ENCODE results near the gene YPEL2. TPM values are rescaled to one million over a fixed set of nuclear protein-coding genes. Genes with fewer than 3 reads are reported as not detected.

Gene YPEL2
- total RNA-seq, 6 experiments from 2014 or later = 2.9 to 8.8 (median 4.6) TPM

DNA sequence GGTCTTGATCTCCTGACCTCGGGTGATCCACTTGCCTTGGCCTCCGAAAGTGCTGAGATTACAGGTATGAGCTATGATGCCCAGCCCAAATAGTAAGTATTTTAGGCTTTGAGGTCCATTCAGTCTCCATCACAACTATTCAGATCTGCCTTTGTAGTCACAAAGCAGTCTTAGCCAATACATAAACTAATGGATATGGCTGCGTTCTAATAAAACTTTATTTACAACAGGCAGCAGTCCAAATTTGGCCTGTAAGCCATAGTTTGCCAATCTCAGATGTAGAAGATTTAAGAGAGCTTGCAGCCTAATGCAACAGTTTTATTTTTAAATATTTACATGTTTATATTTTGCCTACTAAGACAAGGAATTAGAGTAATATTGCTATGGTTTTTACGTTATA is 111.7 kb downstream of the YPEL2 start:
- Mint-ChIP-seq H3K4me1 (ENCODE audit: low read depth) (peaks cover 27% of the 10 kb centered on the region), H3K9me3 (no peaks in the 10 kb centered on the region), H3K4me3 (no peak overlapping the region), H3K27me3 (ENCODE audit: insufficient read depth) (no peaks in the 10 kb centered on the region), H3K36me3 (ENCODE audit: low read depth) (no peaks in the 10 kb centered on the region), H3K27ac (no peak overlapping the region)
- no peak for DNase-seq
- TF ChIP-seq, protein P1, sequence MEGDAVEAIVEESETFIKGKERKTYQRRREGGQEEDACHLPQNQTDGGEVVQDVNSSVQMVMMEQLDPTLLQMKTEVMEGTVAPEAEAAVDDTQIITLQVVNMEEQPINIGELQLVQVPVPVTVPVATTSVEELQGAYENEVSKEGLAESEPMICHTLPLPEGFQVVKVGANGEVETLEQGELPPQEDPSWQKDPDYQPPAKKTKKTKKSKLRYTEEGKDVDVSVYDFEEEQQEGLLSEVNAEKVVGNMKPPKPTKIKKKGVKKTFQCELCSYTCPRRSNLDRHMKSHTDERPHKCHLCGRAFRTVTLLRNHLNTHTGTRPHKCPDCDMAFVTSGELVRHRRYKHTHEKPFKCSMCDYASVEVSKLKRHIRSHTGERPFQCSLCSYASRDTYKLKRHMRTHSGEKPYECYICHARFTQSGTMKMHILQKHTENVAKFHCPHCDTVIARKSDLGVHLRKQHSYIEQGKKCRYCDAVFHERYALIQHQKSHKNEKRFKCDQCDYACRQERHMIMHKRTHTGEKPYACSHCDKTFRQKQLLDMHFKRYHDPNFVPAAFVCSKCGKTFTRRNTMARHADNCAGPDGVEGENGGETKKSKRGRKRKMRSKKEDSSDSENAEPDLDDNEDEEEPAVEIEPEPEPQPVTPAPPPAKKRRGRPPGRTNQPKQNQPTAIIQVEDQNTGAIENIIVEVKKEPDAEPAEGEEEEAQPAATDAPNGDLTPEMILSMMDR (IDR thresholded peaks at IDR 0.05) = no peak

Small RNAs within 50 kb of the gene (microRNA-seq; reads per million reads assigned to microRNA genes)
- gene MIR4729 = not detected

Other genes starting within 250 kb of the YPEL2 start
- 10 to 100 TPM; 21.5 to 25.0 (median 23.7) TPM for gene TRIM37, start 224.8 kb upstream of the YPEL2 start, total RNA-seq (2021; fragmentation: NEBNext Ultra II Directional; extraction: Animal tissue kit (Norgen Biotek cat#: 25700))
- gene SKA2, start 176.5 kb upstream of the YPEL2 start, total RNA-seq (2021; fragmentation: NEBNext Ultra II Directional; extraction: Animal tissue kit (Norgen Biotek cat#: 25700)) = 100 to 1,000 TPM in 1 of 6 experiments, 10 to 100 TPM in 5; 65.4 to 102 (median 96.6) TPM
- 10 to 100 TPM; 30.8 to 78.9 (median 72.7) TPM for gene PRR11, start 175.9 kb upstream of the YPEL2 start, total RNA-seq (2021; fragmentation: NEBNext Ultra II Directional; extraction: Animal tissue kit (Norgen Biotek cat#: 25700))
- 10 to 100 TPM; 15.6 to 22.2 (median 18.5) TPM for gene SMG8, start 121.6 kb upstream of the YPEL2 start, total RNA-seq (2021; fragmentation: NEBNext Ultra II Directional; extraction: Animal tissue kit (Norgen Biotek cat#: 25700))
- 1 to 10 TPM in 3 of 6 experiments, under 1 TPM in 3; 0.43 to 1.4 (median 1.1) TPM for gene GDPD1, start 111.1 kb upstream of the YPEL2 start, total RNA-seq (2021; fragmentation: NEBNext Ultra II Directional; extraction: Animal tissue kit (Norgen Biotek cat#: 25700))
- 10 to 100 TPM; 24.8 to 31.4 (median 28.5) TPM for gene DHX40, start 234.0 kb downstream of the YPEL2 start, total RNA-seq (2021; fragmentation: NEBNext Ultra II Directional; extraction: Animal tissue kit (Norgen Biotek cat#: 25700))

All from HFFc6 (cell line).